Mammary epithelial cell (primary cell): Measurements from ENCODE around the gene ADGRB3.

Source experiments
- EZH2 ChIP-seq: IDR thresholded peaks from 2 replicates; pipeline ENCODE4 v1.6.1; 2012; ENCODE audit warnings: low read length, inconsistent platforms, borderline replicate concordance
- TF ChIP-seq, protein P1 (sequence below), 2 donors: IDR thresholded peaks in 1 of 2; conservative IDR thresholded peaks in 1 of 2; 2 replicates each; pipeline ENCODE4 v1.5.1; 2011 to 2012; ENCODE audit warnings: inconsistent platforms in 2 of 2, low read length in 2 of 2, mild to moderate bottlenecking in 2 of 2, control low read depth in 1 of 2, low read depth in 1 of 2; ENCODE audit not compliant: insufficient read depth in 1 of 2; ENCODE audit errors: extremely low read depth in 1 of 2

DNA sequence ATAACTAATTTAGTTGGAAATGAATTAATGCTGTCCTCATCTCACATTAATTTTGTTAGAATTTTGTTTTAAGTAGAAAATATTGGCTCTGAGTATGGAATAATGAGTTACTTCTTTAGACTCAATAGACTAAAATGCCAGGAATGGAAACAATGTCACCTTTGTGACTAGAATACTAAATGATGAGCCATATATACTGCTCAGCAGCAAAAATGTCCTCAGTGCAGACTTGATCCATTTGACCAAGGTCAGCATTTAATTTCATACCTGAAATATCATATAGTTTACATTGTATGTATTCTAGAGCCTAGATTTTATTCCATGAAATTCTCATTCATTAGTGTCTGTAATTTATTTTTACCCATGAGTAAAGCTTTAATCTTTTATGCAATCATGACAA lies 217.7 kb downstream of the ADGRB3 start:
- TF ChIP-seq, protein P1, sequence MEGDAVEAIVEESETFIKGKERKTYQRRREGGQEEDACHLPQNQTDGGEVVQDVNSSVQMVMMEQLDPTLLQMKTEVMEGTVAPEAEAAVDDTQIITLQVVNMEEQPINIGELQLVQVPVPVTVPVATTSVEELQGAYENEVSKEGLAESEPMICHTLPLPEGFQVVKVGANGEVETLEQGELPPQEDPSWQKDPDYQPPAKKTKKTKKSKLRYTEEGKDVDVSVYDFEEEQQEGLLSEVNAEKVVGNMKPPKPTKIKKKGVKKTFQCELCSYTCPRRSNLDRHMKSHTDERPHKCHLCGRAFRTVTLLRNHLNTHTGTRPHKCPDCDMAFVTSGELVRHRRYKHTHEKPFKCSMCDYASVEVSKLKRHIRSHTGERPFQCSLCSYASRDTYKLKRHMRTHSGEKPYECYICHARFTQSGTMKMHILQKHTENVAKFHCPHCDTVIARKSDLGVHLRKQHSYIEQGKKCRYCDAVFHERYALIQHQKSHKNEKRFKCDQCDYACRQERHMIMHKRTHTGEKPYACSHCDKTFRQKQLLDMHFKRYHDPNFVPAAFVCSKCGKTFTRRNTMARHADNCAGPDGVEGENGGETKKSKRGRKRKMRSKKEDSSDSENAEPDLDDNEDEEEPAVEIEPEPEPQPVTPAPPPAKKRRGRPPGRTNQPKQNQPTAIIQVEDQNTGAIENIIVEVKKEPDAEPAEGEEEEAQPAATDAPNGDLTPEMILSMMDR (conservative IDR thresholded peaks at IDR 0.05 in 1 of 2, IDR thresholded peaks at IDR 0.05 in 1 of 2; ENCODE audit: extremely low read depth in 1 of 2, insufficient read depth in 1 of 2, low read depth in 1 of 2, low read length in 2 of 2), result no peak
- TF ChIP-seq EZH2, result no peak
